HEK293 (cell line): ENCODE results near the gene PTPN5.

ENCODE experiments used
- CTCF ChIA-PET: fragments of 350-600 bp; formaldehyde crosslinking; extraction: SDS; loops from one replicate; lab custom pipeline; 2021; ENCODE audit warnings: antibody characterized with exemption; lab: Yijun Ruan, JAX
- POLR2A ChIA-PET: fragments of 300-600 bp; formaldehyde crosslinking; extraction: SDS; loops from one replicate; lab custom pipeline; 2020; ENCODE audit warnings: antibody characterized with exemption, inconsistent platforms; lab: Yijun Ruan, JAX
- H3K27ac ChIP-seq: fragments of 200-500 bp; sonication (Bioruptor generic); 2 replicates; pipeline ENCODE4 v1.5.1; 2014; ENCODE audit warnings: low read depth, low read length, control low read depth, inconsistent platforms; ENCODE audit errors: extremely low read depth
- H3K36me3 ChIP-seq, 2 experiments: fragments of 200-500 bp in 1 of 2; sonication (Bioruptor generic) in 1 of 2; 1 replicate in 1 of 2; 2 replicates in 1 of 2; pipeline ENCODE4 v1.5.1; 2014 to 2017; ENCODE audit warnings: inconsistent platforms in 2 of 2, low read length in 2 of 2; ENCODE audit not compliant: control insufficient read depth in 2 of 2, insufficient read depth in 1 of 2
- H3K4me1 ChIP-seq: fragments of 200-500 bp; sonication (Bioruptor generic); 2 replicates; pipeline ENCODE4 v1.5.1; 2014; ENCODE audit warnings: mild to moderate bottlenecking, low read length, inconsistent platforms; ENCODE audit not compliant: control insufficient read depth, insufficient read depth
- H3K4me3 ChIP-seq: 2 replicates; pipeline ENCODE4 v1.5.1; 2011; ENCODE audit warnings: low read depth, mild to moderate bottlenecking, control low read depth, low read length, moderate library complexity
- H3K9me3 ChIP-seq: fragments of 200-500 bp; sonication (Bioruptor generic); 2 replicates; pipeline ENCODE4 v1.5.1; 2014; ENCODE audit warnings: low read depth, low read length, inconsistent platforms; ENCODE audit not compliant: control insufficient read depth, insufficient read depth
- CTCF ChIP-seq: fragments of 450-650 bp; formaldehyde crosslinking; IDR thresholded peaks from 2 replicates; pipeline ENCODE4 v1.5.1; 2016; ENCODE audit warnings: missing biosample characterization, missing genetic modification characterization
- RBAK ChIP-seq: fragments of 450-650 bp; formaldehyde crosslinking; IDR thresholded peaks from 2 replicates; pipeline ENCODE4 v1.5.1; 2016; ENCODE audit warnings: missing biosample characterization, missing genetic modification characterization
- ZBTB21 ChIP-seq: fragments of 450-650 bp; formaldehyde crosslinking; IDR thresholded peaks from 2 replicates; pipeline ENCODE4 v1.5.1; 2017; ENCODE audit warnings: missing biosample characterization, missing genetic modification characterization
- ZBTB49 ChIP-seq: fragments of 450-650 bp; formaldehyde crosslinking; IDR thresholded peaks from 2 replicates; pipeline ENCODE4 v1.5.1; 2016; ENCODE audit warnings: missing biosample characterization, missing genetic modification characterization, low read depth
- ZFHX2 ChIP-seq: fragments of 450-650 bp; formaldehyde crosslinking; conservative IDR thresholded peaks from 2 replicates; pipeline ENCODE4 v1.5.1; 2016; ENCODE audit warnings: missing biosample characterization, missing genetic modification characterization
- ZNF132 ChIP-seq: fragments of 450-650 bp; formaldehyde crosslinking; IDR thresholded peaks from 2 replicates; pipeline ENCODE4 v1.5.1; 2017; ENCODE audit warnings: missing biosample characterization, missing genetic modification characterization, borderline replicate concordance
- ZNF221 ChIP-seq: fragments of 450-650 bp; formaldehyde crosslinking; IDR thresholded peaks from 2 replicates; pipeline ENCODE4 v1.5.1; 2017; ENCODE audit warnings: missing biosample characterization, missing genetic modification characterization, borderline replicate concordance
- ZNF391 ChIP-seq: fragments of 450-650 bp; formaldehyde crosslinking; IDR thresholded peaks from 2 replicates; pipeline ENCODE4 v1.5.1; 2016; ENCODE audit warnings: low read depth, missing biosample characterization, missing genetic modification characterization, borderline replicate concordance
- ZNF433 ChIP-seq: fragments of 450-650 bp; formaldehyde crosslinking; IDR thresholded peaks from 2 replicates; pipeline ENCODE4 v1.5.1; 2016; ENCODE audit warnings: missing biosample characterization, missing genetic modification characterization, low read depth
- ZNF555 ChIP-seq: fragments of 450-650 bp; formaldehyde crosslinking; conservative IDR thresholded peaks from 2 replicates; pipeline ENCODE4 v1.5.1; 2017; ENCODE audit warnings: missing biosample characterization, mild to moderate bottlenecking, missing genetic modification characterization, inconsistent platforms
- ZNF626 ChIP-seq: fragments of 450-650 bp; sonication (Bioruptor Pico); formaldehyde crosslinking; IDR thresholded peaks from 2 replicates; pipeline ENCODE4 v1.5.1; 2018; ENCODE audit warnings: missing biosample characterization, missing genetic modification characterization, inconsistent platforms
- ZNF654 ChIP-seq: fragments of 450-650 bp; formaldehyde crosslinking; IDR thresholded peaks from 2 replicates; pipeline ENCODE4 v1.5.1; 2016; ENCODE audit warnings: low read depth, missing biosample characterization, missing genetic modification characterization
- ZNF692 ChIP-seq: fragments of 450-650 bp; formaldehyde crosslinking; IDR thresholded peaks from 2 replicates; pipeline ENCODE4 v1.5.1; 2016; ENCODE audit warnings: missing biosample characterization, missing genetic modification characterization

Gene PTPN5

GRCh38 chr11:18733202-18733601 lies 58.4 kb downstream of the PTPN5 start:
- H3K4me3 ChIP-seq, result no peak overlapping the region
- no peaks in the 10 kb centered on the region for H3K36me3 ChIP-seq
- no peaks in the 10 kb centered on the region for H3K9me3 ChIP-seq
- ChIA-PET POLR2A (no interaction called here), CTCF (interaction anchor here (0.5 to 3.1 kb wide), 6 partner anchors 9 to 843 kb away, joined by 3 to 28 read pairs (median 6); no protein-coding TSS in a partner anchor)
- H3K27ac ChIP-seq, result no peak overlapping the region
- TF ChIP-seq ZNF433 (tag by site-specific recombination) (no peak), ZNF626 (no peak), ZBTB49 (tag by site-specific recombination) (no peak), ZNF221 (tag by site-specific recombination) (no peak), ZNF555 (no peak)
- H3K4me1 ChIP-seq, result no peaks in the 10 kb centered on the region

GRCh38 chr11:18731949-18732821 lies 59.4 kb downstream of the PTPN5 start:
- CTCF ChIA-PET, result interaction anchor here (0.5 to 6.0 kb wide), 28 partner anchors 8 to 617 kb away, joined by 3 to 82 read pairs (median 4); no protein-coding TSS in a partner anchor
- Histone ChIP-seq H3K36me3 (no peaks in the 10 kb centered on the region), H3K4me3 (no peak overlapping the region), H3K4me1 (no peaks in the 10 kb centered on the region), H3K27ac (no peak overlapping the region), H3K9me3 (no peaks in the 10 kb centered on the region)
- POLR2A ChIA-PET, result no interaction called here
- peak; percentile 41; the same call in 1 of the 2 replicates for TF ChIP-seq CTCF (tag by site-specific recombination)
- TF ChIP-seq ZBTB21 (tag by site-specific recombination), result no peak
- TF ChIP-seq ZNF654 (tag by site-specific recombination), result peak; percentile 43

- TF ChIP-seq RBAK (tag by site-specific recombination) (no peak), ZBTB21 (tag by site-specific recombination) (no peak), ZFHX2 (tag by site-specific recombination) (no peak), ZNF391 (tag by site-specific recombination) (no peak)
- Histone ChIP-seq H3K9me3 (no peaks in the 10 kb centered on the region), H3K27ac (no peak overlapping the region), H3K4me3 (no peak overlapping the region), H3K4me1 (no peaks in the 10 kb centered on the region), H3K36me3 (no peaks in the 10 kb centered on the region)
- ChIA-PET POLR2A (no interaction called here), CTCF (interaction anchor here (0.5 to 6.0 kb wide), 26 partner anchors 8 to 868 kb away, joined by 3 to 82 read pairs (median 5); no protein-coding TSS in a partner anchor)
Measured at GRCh38 chr11:18731441-18731840, 60.2 kb downstream of the PTPN5 start.

- no peak for TF ChIP-seq ZNF132
- no peak for TF ChIP-seq ZNF692 (tag by site-specific recombination)
- CTCF ChIA-PET, result interaction anchor here (1.0 to 6.0 kb wide), 8 partner anchors 9 to 615 kb away, joined by 3 to 82 read pairs (median 9); no protein-coding TSS in a partner anchor
- no peak overlapping the region for H3K27ac ChIP-seq
- H3K4me1 ChIP-seq, result no peaks in the 10 kb centered on the region
- H3K36me3 ChIP-seq, result no peaks in the 10 kb centered on the region
- POLR2A ChIA-PET, result no interaction called here
- no peak overlapping the region for H3K4me3 ChIP-seq
- H3K9me3 ChIP-seq, result no peaks in the 10 kb centered on the region
Measured at GRCh38 chr11:18730020-18730419, 61.6 kb downstream of the PTPN5 start.
